ENCODE data around the gene MBNL1.

Gene MBNL1

GRCh38 chr3:152226176-152226575, 42.6 kb upstream of the MBNL1 start:
- DNase-seq, result no peak
- H3K36me3 ChIP-seq, result no peaks in the 10 kb centered on the region
- H3K4me3 ChIP-seq (ENCODE audit: low read depth, low read length), result no peak overlapping the region
- no peaks in the 10 kb centered on the region for H3K27me3 ChIP-seq (ENCODE audit: insufficient read depth, low read depth, severe bottlenecking)
- no peak overlapping the region for H3K27ac ChIP-seq
- no peaks in the 10 kb centered on the region for H3K9me3 ChIP-seq (ENCODE audit: severe bottlenecking)
- TF ChIP-seq CTCF (IDR thresholded peaks at IDR 0.05; ENCODE audit: low read depth, low read length), result no peak

DNA sequence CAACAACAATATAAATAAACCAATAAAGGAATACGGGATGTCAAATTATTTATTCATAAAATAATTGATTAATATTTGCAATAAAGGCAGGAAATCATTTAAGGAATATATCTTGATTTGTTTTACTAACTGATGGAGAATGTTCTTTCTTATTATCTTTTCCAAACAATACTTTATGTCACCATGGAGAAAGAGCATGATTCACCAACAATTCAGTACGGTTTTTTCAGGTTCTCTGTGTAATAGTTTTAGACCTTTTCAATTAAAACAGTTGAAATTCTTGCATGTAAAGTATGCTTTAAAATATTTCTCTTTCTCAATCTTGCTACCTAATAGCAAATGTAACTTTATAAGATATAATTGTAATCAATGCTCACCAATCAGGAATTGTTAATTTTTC, 41.7 kb upstream of the MBNL1 start:
- H3K27ac ChIP-seq, result no peak overlapping the region
- H3K4me3 ChIP-seq (ENCODE audit: low read depth, low read length), result no peak overlapping the region
- DNase-seq, result no peak
- no peaks in the 10 kb centered on the region for H3K36me3 ChIP-seq
- H3K9me3 ChIP-seq (ENCODE audit: severe bottlenecking), result no peaks in the 10 kb centered on the region
- no peak for TF ChIP-seq CTCF (IDR thresholded peaks at IDR 0.05; ENCODE audit: low read depth, low read length)
- no peaks in the 10 kb centered on the region for H3K27me3 ChIP-seq (ENCODE audit: insufficient read depth, low read depth, severe bottlenecking)

- no peak for DNase-seq
- no peak overlapping the region for H3K27ac ChIP-seq
Measured at GRCh38 chr3:152229692-152230091, 39.0 kb upstream of the MBNL1 start.

GRCh38 chr3:152230370-152230769, 38.4 kb upstream of the MBNL1 start:
- DNase-seq, result no peak
- Histone ChIP-seq H3K36me3 (no peaks in the 10 kb centered on the region), H3K4me3 (ENCODE audit: low read depth, low read length) (no peak overlapping the region), H3K27ac (no peak overlapping the region), H3K9me3 (ENCODE audit: severe bottlenecking) (no peaks in the 10 kb centered on the region), H3K27me3 (ENCODE audit: insufficient read depth, low read depth, severe bottlenecking) (no peaks in the 10 kb centered on the region)
- no peak for TF ChIP-seq CTCF (IDR thresholded peaks at IDR 0.05; ENCODE audit: low read depth, low read length)

More at GRCh38 chr3:152229692-152230091, 39.0 kb upstream of the MBNL1 start:
- H3K36me3 ChIP-seq, result no peaks in the 10 kb centered on the region
- no peak overlapping the region for H3K4me3 ChIP-seq (ENCODE audit: low read depth, low read length)
- no peak for TF ChIP-seq CTCF (IDR thresholded peaks at IDR 0.05; ENCODE audit: low read depth, low read length)
- H3K27me3 ChIP-seq (ENCODE audit: insufficient read depth, low read depth, severe bottlenecking), result no peaks in the 10 kb centered on the region
- no peaks in the 10 kb centered on the region for H3K9me3 ChIP-seq (ENCODE audit: severe bottlenecking)

DNA sequence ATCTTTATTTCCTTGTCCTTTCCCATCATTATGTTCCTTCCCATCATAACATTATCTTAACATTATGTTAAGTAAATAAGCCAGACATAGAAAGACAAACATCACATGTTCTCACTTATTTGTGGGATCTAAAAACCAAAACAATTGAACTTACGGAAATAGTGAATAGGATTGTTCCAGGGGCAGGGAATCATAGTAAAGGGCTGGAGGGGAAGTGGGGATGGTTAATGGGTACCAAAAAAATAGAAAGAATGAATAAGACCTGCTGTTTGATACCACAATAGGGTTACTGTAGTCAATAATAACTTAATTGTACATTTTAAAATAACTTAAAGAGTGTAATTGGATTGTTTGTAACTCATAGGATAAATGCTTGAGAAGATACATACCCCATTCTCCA, 36.7 kb upstream of the MBNL1 start:
- Histone ChIP-seq H3K4me3 (ENCODE audit: low read depth, low read length) (no peak overlapping the region), H3K9me3 (ENCODE audit: severe bottlenecking) (no peaks in the 10 kb centered on the region), H3K27ac (no peak overlapping the region), H3K27me3 (ENCODE audit: insufficient read depth, low read depth, severe bottlenecking) (peaks cover 3% of the 10 kb centered on the region), H3K36me3 (no peaks in the 10 kb centered on the region)
- no peak for TF ChIP-seq CTCF (IDR thresholded peaks at IDR 0.05; ENCODE audit: low read depth, low read length)
- DNase-seq, result no peak

GRCh38 chr3:152232679-152233078, 36.0 kb upstream of the MBNL1 start:
- DNase-seq, result no peak
- Histone ChIP-seq H3K36me3 (no peaks in the 10 kb centered on the region), H3K27me3 (ENCODE audit: insufficient read depth, low read depth, severe bottlenecking) (peaks cover 3% of the 10 kb centered on the region), H3K27ac (no peak overlapping the region), H3K9me3 (ENCODE audit: severe bottlenecking) (no peaks in the 10 kb centered on the region), H3K4me3 (ENCODE audit: low read depth, low read length) (no peak overlapping the region)
- no peak for TF ChIP-seq CTCF (IDR thresholded peaks at IDR 0.05; ENCODE audit: low read depth, low read length)

All from WERI-Rb-1 (cell line).